IPS-18c (cell line): ENCODE measurements around the gene SYN1.

Source experiments
- H3K4me3 ChIP-seq: 2 replicates; pipeline ENCODE4 v1.7.0; 2013; ENCODE audit warnings: low read depth, mild to moderate bottlenecking, low read length, moderate library complexity; ENCODE audit not compliant: insufficient read depth
- H3K9me3 ChIP-seq: one replicate; pipeline ENCODE4 v1.6.1; 2013; ENCODE audit warnings: mild to moderate bottlenecking, low read length, moderate library complexity; ENCODE audit not compliant: control insufficient read depth, insufficient read depth

SYN1 gene

DNA sequence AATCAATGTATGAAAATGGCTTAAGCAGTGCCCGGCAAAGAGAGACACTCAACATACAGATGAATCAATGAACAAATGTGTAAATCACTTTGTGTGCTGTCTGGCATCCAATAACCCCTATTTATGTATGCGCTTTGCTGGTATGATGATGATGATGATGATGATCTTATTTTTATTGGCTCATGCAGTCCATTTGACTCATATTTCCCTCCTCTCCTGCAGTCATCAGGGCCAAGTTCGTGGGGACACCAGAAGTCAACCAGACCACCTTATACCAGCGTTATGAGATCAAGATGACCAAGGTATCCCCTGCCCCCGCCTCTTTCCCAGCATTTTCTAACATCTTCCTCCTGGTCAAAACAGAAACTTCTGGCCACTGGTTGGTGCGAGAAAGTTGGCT is 34.9 kb downstream of the SYN1 start:
- H3K9me3 ChIP-seq, result peaks cover 10% of the 10 kb centered on the region
- H3K4me3 ChIP-seq, result no peak overlapping the region

- H3K9me3 ChIP-seq, result peaks cover 10% of the 10 kb centered on the region
These were observed 36.3 kb downstream of the SYN1 start for GRCh38 chrX:47583240-47583861.

DNA sequence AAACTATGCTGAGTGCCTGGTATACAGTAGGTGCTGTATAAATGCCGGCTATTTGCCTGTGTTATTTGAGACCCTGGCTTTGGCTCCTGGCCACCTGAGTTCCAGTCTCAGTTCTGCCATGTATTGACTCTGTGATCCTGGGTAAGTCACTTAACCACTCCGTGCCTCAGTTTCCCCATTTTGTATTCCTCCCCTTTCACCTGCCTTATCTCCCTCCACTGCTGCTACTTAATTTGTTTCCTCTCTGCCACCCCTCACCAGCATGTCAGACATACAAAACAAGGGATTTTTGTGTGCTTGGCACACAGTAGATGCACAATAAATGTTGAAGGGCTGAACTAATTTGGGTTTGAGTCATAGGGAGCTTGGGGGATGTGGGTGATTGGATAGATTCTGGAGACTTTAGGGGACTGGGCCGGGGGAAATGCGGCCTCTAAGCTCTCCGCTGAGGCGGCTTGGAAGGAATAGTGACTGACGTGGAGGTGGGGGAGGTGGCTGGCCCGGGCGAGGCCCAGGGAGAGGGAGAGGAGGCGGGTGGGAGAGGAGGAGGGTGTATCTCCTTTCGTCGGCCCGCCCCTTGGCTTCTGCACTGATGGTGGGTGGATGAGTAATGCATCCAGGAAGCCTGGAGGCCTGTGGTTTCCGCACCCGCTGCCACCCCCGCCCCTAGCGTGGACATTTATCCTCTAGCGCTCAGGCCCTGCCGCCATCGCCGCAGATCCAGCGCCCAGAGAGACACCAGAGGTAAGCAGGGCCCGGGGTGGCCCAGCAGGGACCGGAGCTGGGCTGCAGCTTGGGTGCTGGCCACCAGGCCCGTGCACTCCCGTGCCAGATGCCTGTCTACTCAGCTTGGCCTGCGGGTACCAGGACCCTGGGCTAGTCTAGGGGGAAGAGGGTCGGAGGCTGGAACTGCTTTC is 37.7 kb downstream of the SYN1 start, which contains the start of gene TIMP1:
TSS of gene TIMP1 (plus strand) at position 706 of the 917 bp plus-strand sequence. CDS start 980 bp downstream, outside the sequence.
- Histone ChIP-seq H3K4me3 (peak within 1 kb of the TSS; percentile 47), H3K9me3 (peaks cover 5% of the 10 kb centered on the region)

More at GRCh38 chrX:47583240-47583861, 36.3 kb downstream of the SYN1 start:
- H3K4me3 ChIP-seq, result no peak overlapping the region; the same call in 1 of the 2 replicates

DNA sequence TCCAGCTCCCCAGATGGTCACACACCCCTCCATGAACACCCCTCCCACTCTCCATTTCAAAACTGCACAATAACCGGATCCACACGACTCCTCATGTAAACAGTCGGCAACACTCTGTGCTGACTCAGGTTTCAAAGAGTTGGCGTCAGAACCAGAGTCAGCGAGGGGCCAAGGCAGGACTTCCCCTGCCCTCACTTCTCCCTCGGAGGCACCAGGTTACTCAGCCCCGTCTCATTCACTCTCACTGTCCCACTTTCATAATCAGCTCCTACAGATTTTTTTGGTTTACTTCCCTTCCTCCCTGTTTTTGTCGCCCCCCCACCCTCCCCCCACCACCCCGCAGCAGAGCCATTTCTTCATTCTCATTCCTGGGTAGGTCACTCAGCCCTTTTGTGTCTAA is 40.1 kb downstream of the SYN1 start:
- peaks cover 12% of the 10 kb centered on the region for H3K9me3 ChIP-seq
- no peak overlapping the region for H3K4me3 ChIP-seq

- no peak overlapping the region for H3K4me3 ChIP-seq
These were observed 41.0 kb downstream of the SYN1 start for GRCh38 chrX:47578692-47579091.

GRCh38 chrX:47577901-47578300 is 41.8 kb downstream of the SYN1 start:
- H3K9me3 ChIP-seq, result peaks cover 12% of the 10 kb centered on the region
- H3K4me3 ChIP-seq, result no peak overlapping the region

More at GRCh38 chrX:47578692-47579091, 41.0 kb downstream of the SYN1 start:
- H3K9me3 ChIP-seq, result peaks cover 12% of the 10 kb centered on the region

DNA sequence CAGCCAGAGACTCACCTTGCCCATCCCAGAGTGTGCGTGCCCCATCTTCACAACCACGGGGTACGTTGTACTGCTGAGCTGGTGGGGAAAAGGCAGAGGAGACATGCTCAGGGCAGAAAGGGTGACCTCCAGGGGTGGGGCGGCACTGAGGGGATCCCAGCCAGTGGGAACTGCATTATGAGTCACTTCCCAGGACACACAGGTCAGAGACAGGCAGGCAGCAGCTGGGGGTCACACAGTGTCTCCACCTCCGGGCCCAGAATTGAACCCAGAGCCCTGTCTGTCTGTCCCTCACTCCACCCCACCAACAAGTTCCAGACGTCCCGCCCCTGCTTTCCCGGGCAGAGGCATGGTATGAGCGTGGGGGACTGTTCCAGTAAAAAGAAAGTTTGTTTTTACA is 42.2 kb downstream of the SYN1 start:
- peaks cover 13% of the 10 kb centered on the region for H3K9me3 ChIP-seq
- no peak overlapping the region for H3K4me3 ChIP-seq

DNA sequence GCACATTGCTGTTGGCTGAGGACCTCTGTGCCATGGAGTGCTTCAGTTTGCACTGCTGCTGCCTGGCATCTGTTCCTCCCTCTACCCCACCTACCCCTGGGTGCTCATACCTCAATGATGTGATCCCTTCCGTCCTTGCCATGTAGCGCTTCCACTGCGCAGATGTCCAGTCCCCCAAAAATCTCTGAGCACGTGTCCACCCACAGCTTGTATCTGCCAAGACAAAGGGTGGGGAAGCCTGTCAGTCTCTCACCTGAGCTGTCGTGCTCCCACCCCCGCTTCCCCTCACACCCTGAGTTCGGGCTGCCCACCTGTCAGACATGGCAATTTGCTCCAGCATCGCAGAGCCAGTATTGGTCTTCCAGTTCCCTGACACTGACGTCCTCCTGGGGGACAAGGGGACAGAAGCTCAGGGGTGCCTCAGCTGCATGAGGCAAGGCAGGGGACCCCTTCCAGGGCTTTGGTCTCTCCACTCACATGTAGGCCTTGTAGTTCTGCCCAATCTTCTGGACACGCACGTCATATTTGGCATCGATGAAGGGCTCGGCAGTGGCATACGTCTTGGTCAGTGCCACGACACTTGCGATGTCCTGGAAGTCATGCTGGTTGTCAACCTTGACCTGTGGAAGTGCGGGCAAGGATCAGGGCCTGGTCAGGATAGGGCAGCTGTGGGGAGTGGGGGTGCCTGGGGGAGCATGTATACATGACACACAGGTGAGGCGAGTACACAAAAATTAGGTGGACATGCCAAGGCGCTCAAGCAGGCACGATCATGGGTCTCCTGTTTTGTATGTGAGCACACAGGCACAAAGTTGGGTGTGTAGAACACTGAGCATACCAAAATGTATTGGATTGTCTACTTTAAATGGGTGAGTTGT is 43.4 kb downstream of the SYN1 start:
- H3K9me3 ChIP-seq, result peaks cover 19% of the 10 kb centered on the region
- H3K4me3 ChIP-seq, result no peak overlapping the region

DNA sequence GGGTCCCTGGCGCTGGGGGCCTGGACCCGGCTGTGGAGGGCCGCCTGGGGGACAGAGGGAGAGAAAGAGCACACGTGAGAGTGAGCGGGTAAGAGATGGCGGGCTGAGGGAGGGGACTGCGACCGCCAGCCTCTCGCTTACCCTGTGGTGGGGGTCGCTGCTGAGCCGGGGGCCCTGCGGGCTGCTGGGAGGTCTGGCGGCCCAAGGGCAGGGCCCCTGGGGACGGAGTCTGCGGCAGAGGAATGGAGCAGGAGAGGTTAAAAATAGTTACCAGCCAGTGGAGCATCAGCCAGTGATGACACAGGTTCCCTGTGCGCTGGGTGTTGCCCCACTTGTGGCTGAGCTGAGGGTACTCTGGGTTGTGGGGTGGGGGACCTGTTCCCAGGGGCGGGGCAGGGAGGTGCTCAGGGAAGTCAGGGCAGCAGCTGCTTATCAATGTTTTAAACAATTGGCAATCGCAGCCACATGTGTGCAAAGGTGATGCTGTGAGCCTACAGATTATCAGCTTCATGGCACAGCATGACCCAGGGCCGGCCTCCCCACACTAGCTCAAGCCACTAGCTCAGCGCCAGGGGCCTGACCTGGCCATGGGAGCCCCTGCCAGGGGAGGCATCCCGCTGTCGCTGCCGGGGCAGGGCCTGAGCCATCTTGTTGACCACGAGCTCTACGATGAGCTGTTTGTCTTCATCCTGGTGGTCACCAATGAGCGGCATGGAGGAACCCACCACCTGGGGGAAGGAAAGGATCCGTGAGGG is 44.9 kb downstream of the SYN1 start:
- H3K9me3 ChIP-seq, result peaks cover 24% of the 10 kb centered on the region
- H3K4me3 ChIP-seq, result peak overlapping the region; percentile 56

GRCh38 chrX:47574076-47574546 is 45.5 kb downstream of the SYN1 start:
- Histone ChIP-seq H3K9me3 (peaks cover 24% of the 10 kb centered on the region), H3K4me3 (peak overlapping the region; percentile 56; the same call in 1 of the 2 replicates)

DNA sequence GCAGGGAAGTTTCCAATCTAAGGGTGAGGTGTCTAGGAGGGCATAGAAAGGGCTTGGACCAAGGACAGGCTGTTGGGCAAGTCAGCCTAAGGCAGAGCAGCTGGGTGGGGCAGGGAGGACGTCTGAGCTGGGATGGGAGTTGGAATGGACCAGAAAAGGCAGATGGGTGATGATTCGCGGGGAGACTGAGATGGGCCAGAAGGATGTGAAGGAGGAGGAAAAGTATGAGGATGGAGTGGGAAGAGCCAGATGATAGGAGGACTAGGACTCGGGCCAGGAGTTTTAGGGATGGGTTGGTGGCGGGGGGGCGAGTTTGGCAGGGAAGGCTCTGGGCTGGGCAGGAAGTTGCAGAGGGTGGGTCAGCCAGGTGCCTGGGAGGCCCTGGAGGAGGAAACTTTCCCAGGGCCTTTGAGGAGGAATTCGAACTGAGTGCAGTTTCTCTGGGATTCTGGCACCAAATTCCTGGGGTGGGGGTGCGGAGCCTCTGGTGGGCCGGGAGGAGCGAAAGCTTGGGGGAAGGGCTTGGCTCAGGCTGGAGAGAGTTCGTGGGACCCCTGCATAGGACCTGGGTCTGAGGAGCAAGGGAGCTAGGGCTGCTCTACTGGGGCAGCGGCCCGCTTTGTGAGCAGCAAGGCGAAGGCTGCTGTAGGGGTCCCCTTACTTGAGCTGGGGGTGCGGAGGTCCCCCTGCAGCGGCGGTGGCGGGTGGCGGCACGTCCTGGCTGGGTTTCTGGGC is 46.1 kb downstream of the SYN1 start:
- Histone ChIP-seq H3K9me3 (peaks cover 26% of the 10 kb centered on the region), H3K4me3 (peak overlapping the region; percentile 56)

DNA sequence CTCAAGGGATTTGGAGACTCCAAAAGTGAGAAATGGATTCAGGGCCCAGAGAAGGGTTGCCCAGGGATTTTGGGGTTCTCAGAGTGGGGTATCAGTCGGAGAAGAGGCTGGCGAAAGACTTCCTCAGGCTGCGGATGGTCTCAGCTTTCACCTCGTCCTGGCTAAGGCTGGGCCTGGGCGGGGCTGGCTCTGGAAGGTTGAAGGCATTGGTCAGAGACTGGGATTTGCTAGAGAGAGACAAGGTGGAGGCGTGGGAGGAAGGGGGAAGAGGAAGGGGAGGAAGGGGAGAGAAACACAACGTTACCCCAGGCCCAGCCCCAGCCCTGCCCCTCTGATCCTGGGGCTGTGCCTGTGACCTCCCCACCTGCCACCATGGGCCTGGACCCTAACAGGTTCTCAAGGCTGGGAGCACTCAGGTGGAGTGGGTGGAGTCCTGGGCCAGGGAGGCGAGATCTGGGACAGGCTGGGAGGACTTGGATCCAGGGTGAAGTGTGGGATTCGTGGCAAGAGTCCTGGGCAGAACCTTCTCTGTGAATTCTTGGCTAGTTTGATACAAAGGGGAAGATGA is 46.8 kb downstream of the SYN1 start:
- Histone ChIP-seq H3K9me3 (peaks cover 26% of the 10 kb centered on the region), H3K4me3 (peak overlapping the region; percentile 56; the same call in 1 of the 2 replicates)

GRCh38 chrX:47571896-47572295 is 47.8 kb downstream of the SYN1 start:
- Histone ChIP-seq H3K4me3 (no peak overlapping the region), H3K9me3 (peaks cover 26% of the 10 kb centered on the region)

DNA sequence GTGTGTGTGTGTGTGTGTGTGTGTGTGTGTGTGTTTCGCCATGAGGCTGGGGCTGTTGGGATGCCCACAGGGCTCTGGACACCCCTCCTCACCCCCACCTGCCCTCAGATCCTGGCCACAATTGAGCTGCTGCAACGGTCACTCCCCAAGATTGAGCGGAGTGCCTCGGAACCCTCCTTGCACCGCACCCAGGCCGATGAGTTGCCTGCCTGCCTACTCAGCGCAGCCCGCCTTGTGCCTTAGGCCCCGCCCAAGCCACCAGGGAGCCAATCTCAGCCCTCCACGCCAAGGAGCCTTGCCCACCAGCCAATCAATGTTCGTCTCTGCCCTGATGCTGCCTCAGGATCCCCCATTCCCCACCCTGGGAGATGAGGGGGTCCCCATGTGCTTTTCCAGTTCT is 48.4 kb downstream of the SYN1 start:
- H3K4me3 ChIP-seq, result no peak overlapping the region
- peaks cover 24% of the 10 kb centered on the region for H3K9me3 ChIP-seq

- peaks cover 24% of the 10 kb centered on the region for H3K9me3 ChIP-seq
- no peak overlapping the region for H3K4me3 ChIP-seq
These were observed 48.9 kb downstream of the SYN1 start for GRCh38 chrX:47570794-47571193.
